Fibroblast of skin of right biceps (primary cell): ENCODE data around the gene WASHC2A.
"Not testable (repeated sequence)": the region's sequence is repeated elsewhere in the genome, so short reads cannot be mapped to it uniquely, and the experiment has no call there.

Experiments used
- DNase-seq: peaks from one replicate; pipeline ENCODE4 v3.0.0-alpha.2; 2013

WASHC2A gene

DNA sequence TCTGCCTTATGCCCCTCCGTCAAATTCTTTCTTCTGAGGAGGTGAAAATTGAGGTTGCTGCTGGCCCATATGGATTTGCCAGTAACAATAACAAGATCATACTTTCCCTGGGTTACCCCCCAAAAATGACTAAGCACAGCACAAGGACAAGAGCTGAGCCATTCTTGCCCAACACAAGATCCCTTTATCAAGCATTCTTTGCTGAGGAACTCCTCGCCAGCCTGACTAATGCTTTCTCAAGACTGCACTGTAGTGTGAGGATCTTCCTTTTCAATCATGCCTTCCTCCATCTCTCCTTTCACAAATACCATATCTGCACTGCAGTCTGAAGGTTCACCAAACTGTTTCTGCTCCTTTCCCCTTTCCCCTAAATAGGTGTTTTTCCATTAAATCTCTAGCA lies 92.1 kb downstream of the WASHC2A start:
- not testable (repeated sequence) for DNase-seq

DNA sequence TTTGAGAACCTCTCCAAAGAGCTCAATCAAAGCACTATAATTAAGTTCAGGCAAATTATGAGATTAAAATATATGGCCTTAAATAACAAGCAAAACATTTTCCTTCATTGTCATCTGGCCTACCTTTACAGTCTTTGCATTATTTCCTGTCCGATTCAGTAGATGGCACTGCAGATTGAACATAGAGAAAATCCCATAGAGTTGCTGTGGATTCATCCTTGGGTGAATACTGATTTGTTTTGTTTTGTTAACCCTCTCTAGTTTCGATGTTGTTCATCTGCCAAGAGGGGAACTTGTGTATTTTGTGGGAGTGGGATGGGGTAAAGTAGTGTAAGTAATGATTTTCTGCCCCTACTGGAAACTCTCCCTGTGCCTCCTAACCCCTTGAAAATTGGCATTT lies 97.3 kb downstream of the WASHC2A start:
- not testable (repeated sequence) for DNase-seq

DNA sequence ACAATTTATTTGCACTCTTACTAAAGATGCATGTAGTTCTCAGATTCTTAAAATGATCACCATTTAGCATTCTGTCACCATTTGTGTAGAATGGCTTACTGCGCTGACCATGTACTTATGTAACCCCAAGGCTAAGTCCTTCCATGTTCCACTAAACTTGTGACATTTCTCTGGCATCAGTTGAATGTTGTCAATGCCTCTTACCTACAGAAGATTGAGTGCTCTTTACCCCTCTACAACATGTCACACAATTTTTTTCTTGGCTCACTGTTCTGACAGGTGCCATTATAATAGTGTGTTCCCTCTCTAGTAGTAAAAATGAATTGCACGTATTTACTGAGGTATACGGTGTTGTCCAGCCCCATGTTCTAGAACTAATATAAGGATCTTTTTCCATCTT lies 100.1 kb downstream of the WASHC2A start:
- DNase-seq: not testable (repeated sequence)

DNA sequence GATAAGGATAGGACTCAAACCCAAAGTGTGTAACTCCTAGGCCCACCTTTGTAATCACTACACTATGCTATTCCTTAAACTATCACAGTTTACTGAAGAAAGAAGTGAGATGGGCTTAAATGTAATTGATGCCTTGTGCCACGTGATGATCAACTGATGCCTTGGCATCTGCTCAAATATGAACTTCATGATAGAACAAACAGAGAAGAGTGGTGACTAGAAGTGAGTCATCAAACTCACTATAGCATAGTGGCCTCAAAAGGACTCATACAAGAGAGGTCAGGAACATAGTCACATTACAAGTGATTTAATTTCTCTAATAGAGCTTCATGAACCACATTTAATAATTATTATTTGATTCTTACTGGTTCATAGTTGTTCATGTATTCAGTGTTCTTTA lies 101.8 kb downstream of the WASHC2A start:
- peak; percentile 64 for DNase-seq

DNA sequence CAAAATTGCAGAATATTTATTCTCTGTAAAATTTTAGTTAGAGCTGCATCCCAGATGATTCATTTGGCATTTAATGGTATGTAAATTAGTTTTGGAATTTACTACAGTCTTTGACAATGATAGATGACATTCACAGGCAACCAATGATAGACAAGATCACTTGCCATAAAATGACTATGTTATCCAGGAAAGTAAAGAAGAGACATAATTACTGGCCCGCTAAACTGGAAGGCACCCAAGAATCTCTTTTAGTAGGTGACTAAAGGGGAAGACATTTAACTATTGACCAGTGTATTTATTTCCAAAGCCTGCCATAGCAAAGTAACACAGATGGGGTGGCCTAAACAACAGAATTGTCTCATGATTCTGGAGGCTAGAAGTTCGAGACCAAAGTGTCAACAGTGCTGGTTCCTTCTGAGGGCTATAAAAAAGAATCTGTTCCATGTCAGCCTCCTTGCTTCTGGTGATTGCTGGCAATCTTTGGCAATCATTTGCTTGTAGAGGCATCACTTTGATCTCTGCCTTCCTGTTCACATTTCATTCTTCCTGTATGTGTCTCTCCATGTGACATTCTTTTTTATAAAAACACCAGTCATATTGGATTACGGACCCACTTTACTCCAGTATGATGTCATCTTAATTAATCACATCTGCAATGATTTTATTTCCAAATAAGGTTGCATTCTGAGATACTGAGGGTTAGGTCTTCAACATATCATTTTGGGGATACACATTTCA lies 107.2 kb downstream of the WASHC2A start:
- DNase-seq: peak; percentile 93
